Spleen (tissue), 7 donors: ENCODE results near the gene DLX3.

Experiments used
- POLR2AphosphoS5 ChIP-seq, 3 donors: sonication (generic); formaldehyde crosslinking; IDR thresholded peaks; one replicate each; pipeline ENCODE4 v1.5.1; 2017; ENCODE audit warnings: antibody characterized with exemption in 3 of 3
- TF ChIP-seq, protein P1 (sequence below), 11 experiments: fragments of 200-600 bp in 7 of 11; fragments of 450-650 bp in 4 of 11; sonication (generic) in 4 of 11; IDR thresholded peaks in 8 of 11; conservative IDR thresholded peaks in 3 of 11; 1 replicate in 7 of 11; 2 replicates in 4 of 11; pipeline versions ENCODE4 v1.4.0 to v1.8.0; 2016 to 2021; ENCODE audit warnings: antibody characterized with exemption in 11 of 11, inconsistent platforms in 4 of 11, mild to moderate bottlenecking in 1 of 11
- donor health status: DM: no; HTN: no; CAD: no; lungs with moderate emphysema.
- donor health status: DM: no; HTN: no; CAD: no.
- donor health status: DM: no; HTN: no; CAD: no.

DNA sequence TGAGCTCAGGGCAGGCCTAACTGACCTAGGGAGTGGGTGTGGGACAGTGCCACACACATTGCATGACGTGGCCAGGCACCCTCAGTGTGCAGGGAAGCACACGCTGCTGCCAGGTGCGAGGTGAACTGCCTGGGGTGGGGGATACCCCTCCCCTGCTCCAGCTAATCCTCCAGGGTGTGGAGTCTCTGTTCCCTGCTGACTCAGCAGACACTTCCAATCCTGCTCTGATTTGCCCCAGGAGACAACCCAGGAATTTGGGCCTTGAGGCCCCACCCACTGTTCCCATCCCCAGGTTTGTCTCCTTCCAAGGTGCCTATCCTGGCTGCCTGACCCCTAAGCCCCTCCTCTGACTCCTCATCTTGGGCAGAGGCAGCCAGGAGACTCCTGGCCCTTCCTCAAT, 10.7 kb downstream of the DLX3 start:
- TF ChIP-seq, protein P1, sequence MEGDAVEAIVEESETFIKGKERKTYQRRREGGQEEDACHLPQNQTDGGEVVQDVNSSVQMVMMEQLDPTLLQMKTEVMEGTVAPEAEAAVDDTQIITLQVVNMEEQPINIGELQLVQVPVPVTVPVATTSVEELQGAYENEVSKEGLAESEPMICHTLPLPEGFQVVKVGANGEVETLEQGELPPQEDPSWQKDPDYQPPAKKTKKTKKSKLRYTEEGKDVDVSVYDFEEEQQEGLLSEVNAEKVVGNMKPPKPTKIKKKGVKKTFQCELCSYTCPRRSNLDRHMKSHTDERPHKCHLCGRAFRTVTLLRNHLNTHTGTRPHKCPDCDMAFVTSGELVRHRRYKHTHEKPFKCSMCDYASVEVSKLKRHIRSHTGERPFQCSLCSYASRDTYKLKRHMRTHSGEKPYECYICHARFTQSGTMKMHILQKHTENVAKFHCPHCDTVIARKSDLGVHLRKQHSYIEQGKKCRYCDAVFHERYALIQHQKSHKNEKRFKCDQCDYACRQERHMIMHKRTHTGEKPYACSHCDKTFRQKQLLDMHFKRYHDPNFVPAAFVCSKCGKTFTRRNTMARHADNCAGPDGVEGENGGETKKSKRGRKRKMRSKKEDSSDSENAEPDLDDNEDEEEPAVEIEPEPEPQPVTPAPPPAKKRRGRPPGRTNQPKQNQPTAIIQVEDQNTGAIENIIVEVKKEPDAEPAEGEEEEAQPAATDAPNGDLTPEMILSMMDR (IDR thresholded peaks at IDR 0.05 in 8 of 11, conservative IDR thresholded peaks at IDR 0.05 in 3 of 11): no peak
- no peak for TF ChIP-seq POLR2AphosphoS5 (IDR thresholded peaks at IDR 0.05)
